Omental fat pad (tissue), 4 donors: ENCODE measurements around the gene ACACB. TPM values are rescaled to one million over a fixed set of nuclear protein-coding genes. Genes with fewer than 3 reads are reported as not detected.

ENCODE experiments used
- ATAC-seq: fragments of 150-250 bp; one replicate; pipeline ENCODE4 v1.9.1; 2016; ENCODE audit warnings: mild to moderate bottlenecking, moderate library complexity; ENCODE audit not compliant: low FRiP score
- DNase-seq: peaks from one replicate; pipeline ENCODE4 v3.0.0-alpha.2; 2019; ENCODE audit warnings: low spot score
- CTCF ChIP-seq, 3 donors: fragments of 450-650 bp; IDR thresholded peaks; one replicate each; pipeline ENCODE4 v1.5.1; 2016 to 2017; ENCODE audit warnings: antibody characterized with exemption in 3 of 3, mild to moderate bottlenecking in 3 of 3, moderate library complexity in 2 of 3
- total RNA-seq, 4 donors: library from RNA; depleted of rRNA; stranded (reverse); fragments of >200 nt; gene quantifications; one replicate each; pipeline ENCODE4 v1.1.0, GENCODE V29; 2016

The ACACB gene
- total RNA-seq, 4 donors from 2014 or later: 727 to 1,594 (median 1,364) TPM

GRCh38 chr12:109287181-109287580, 170.8 kb downstream of the ACACB start:
- DNase-seq (no peak), ATAC-seq (no peak)
- TF ChIP-seq CTCF (IDR thresholded peaks at IDR 0.05): no peak

DNA sequence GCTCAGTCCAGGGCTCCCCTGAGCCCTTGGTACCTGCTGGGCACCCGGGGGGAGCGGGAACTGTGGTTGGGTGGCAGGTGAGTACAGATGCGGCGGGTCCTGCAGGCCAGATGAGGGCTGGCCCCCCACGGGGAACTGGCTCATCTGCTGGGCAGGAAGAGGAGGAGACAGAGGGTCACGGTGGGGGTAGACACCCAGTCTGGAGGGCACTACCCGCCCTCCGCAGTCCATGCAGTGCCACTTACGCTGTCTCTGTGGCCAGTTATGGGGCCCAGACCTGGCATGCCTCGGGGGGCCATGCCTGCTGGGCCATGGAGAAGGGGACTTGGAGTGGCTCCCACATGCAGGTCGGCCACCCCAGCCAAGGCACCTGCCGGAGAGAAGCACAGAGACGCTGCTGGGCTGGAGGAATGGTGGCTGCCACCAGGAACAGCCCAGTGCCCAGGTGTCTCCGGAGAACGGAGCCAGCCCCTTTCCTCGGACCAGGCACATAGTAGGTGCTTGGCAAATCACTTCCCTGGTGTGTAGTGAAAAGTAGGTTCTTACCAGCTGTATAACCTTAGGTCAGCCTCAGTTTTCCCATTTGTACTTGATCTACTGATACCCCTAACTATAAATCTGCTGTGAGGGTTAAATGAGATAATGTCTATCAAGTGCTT, 171.6 kb downstream of the ACACB start:
- no peak for ATAC-seq
- TF ChIP-seq CTCF (IDR thresholded peaks at IDR 0.05): no peak
- no peak for DNase-seq

- TF ChIP-seq CTCF (IDR thresholded peaks at IDR 0.05): no peak
- no peak for ATAC-seq
Observed at GRCh38 chr12:109288571-109288970, 172.2 kb downstream of the ACACB start.

GRCh38 chr12:109289004-109289403, 172.6 kb downstream of the ACACB start:
- no peak for TF ChIP-seq CTCF (IDR thresholded peaks at IDR 0.05)
- no peak for ATAC-seq
- no peak for DNase-seq

More at GRCh38 chr12:109288571-109288970, 172.2 kb downstream of the ACACB start:
- DNase-seq: no peak

DNA sequence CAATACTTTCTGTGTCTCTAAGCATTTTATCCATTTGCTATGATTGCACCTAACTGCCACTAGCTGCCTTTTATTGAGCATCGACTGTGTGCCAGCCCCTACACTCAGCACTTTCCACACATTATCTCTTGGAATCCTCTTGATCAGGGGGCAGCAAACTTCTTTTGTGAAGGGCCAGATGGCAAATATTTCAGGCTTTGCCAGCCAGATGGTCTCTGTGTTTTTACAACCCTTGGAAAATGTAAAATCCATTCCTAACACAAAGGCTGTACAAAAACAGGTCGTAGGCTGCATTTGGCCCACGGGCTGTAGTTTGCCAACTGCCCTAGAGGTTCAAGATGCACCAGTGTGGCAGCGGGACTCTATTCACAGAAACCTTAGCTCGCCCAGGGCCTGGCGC, 173.2 kb downstream of the ACACB start:
- no peak for TF ChIP-seq CTCF (IDR thresholded peaks at IDR 0.05)
- no peak for DNase-seq
- no peak for ATAC-seq

DNA sequence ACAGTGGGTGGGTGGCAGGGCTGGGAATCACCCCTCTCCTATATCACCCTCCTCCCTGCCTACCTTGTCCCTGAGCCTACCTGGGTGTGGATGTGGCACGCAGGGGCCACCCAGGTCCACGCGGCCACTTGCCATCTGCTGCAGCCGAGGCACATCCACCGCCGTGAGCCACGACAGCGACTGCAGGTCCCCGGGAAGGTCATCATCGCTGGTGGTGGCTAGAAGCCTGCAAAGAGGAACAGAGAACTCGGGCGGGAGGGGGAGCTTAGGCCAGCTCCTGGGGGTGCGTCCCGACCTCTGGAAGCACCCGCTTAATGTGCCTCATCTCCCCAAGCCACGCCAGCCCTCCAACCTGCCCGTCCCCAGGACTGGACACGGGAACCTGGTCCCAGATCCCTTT, 173.7 kb downstream of the ACACB start:
- no peak for TF ChIP-seq CTCF (IDR thresholded peaks at IDR 0.05)
- ATAC-seq: no peak
- DNase-seq: no peak

- no peak for DNase-seq
- ATAC-seq: no peak
- no peak for TF ChIP-seq CTCF (IDR thresholded peaks at IDR 0.05)
Observed at GRCh38 chr12:109291117-109291516, 174.7 kb downstream of the ACACB start.
